GM19240 (cell line): Measurements from ENCODE around the gene PPP1R17.

Experiments used
- DNase-seq: peaks from one replicate; pipeline ENCODE4 v3.0.0; 2011; ENCODE audit warnings: low spot score; ENCODE audit not compliant: insufficient read length

PPP1R17 gene

GRCh38 chr7:31687024-31687748 lies at the start of gene PPP1R17:
Gene PPP1R17, plus strand, starts transcription at chr7:31687215. Its CDS starts 5,227 bp downstream, at chr7:31692442.
- DNase-seq, result no peak

- DNase-seq, result no peak
These were observed 46.6 kb upstream of the PPP1R17 start for GRCh38 chr7:31640381-31640780.

- no peak for DNase-seq
These were observed 44.3 kb upstream of the PPP1R17 start for GRCh38 chr7:31642681-31643115.

GRCh38 chr7:31646942-31647341 lies 40.1 kb upstream of the PPP1R17 start:
- no peak for DNase-seq

GRCh38 chr7:31647511-31647910 lies 39.5 kb upstream of the PPP1R17 start:
- no peak for DNase-seq

GRCh38 chr7:31648288-31648687 lies 38.7 kb upstream of the PPP1R17 start:
- DNase-seq, result no peak

- no peak for DNase-seq
These were observed 38.1 kb upstream of the PPP1R17 start for GRCh38 chr7:31648880-31649279.

- DNase-seq, result no peak
These were observed 35.6 kb upstream of the PPP1R17 start for GRCh38 chr7:31651234-31652062.

- DNase-seq, result no peak
These were observed 35.0 kb upstream of the PPP1R17 start for GRCh38 chr7:31652063-31652326.

GRCh38 chr7:31663072-31663471 lies 23.9 kb upstream of the PPP1R17 start:
- DNase-seq, result no peak

- no peak for DNase-seq
These were observed 22.1 kb upstream of the PPP1R17 start for GRCh38 chr7:31664890-31665289.

- no peak for DNase-seq
These were observed 21.5 kb upstream of the PPP1R17 start for GRCh38 chr7:31665546-31665945.

- no peak for DNase-seq
These were observed 17.6 kb upstream of the PPP1R17 start for GRCh38 chr7:31669461-31669860.

GRCh38 chr7:31679574-31680305 lies 7.3 kb upstream of the PPP1R17 start:
- no peak for DNase-seq

- DNase-seq, result no peak
These were observed 3.4 kb upstream of the PPP1R17 start for GRCh38 chr7:31683445-31684225.

GRCh38 chr7:31688372-31688771 lies 1.4 kb downstream of the PPP1R17 start:
- no peak for DNase-seq

- no peak for DNase-seq
These were observed 2.0 kb downstream of the PPP1R17 start for GRCh38 chr7:31688996-31689395.

- DNase-seq, result no peak
These were observed 3.9 kb downstream of the PPP1R17 start for GRCh38 chr7:31690935-31691334.

- DNase-seq, result no peak
These were observed 5.4 kb downstream of the PPP1R17 start for GRCh38 chr7:31692451-31692850.

GRCh38 chr7:31692871-31693270 lies 5.9 kb downstream of the PPP1R17 start:
- no peak for DNase-seq

- no peak for DNase-seq
These were observed 9.0 kb downstream of the PPP1R17 start for GRCh38 chr7:31695859-31696614.
